Activated T-helper 9 cell treated with anti-CD3 and anti-CD28 coated beads, Interleukin-2, amount 50 U/mL, for 16 hours (primary cell): ENCODE data around the gene MFGE8.
A peak's percentile ranks its signal among the peaks of the same experiment; 100 is the strongest.
"Not testable (repeated sequence)": the region's sequence is repeated elsewhere in the genome, so short reads cannot be mapped to it uniquely, and the experiment has no call there.

Experiments used
- DNase-seq: peaks from one replicate; pipeline ENCODE4 v3.0.0-alpha.2; 2020; ENCODE audit warnings: low read depth

MFGE8 gene

GRCh38 chr15:88913017-88913849 is at the start of gene MFGE8:
Gene MFGE8, minus strand, starts transcription at chr15:88913379. Its CDS starts 60 bp downstream, at chr15:88913319.
- peak; percentile 49 for DNase-seq

GRCh38 chr15:88959445-88959844 is 46.3 kb upstream of the MFGE8 start:
- DNase-seq: no peak

DNA sequence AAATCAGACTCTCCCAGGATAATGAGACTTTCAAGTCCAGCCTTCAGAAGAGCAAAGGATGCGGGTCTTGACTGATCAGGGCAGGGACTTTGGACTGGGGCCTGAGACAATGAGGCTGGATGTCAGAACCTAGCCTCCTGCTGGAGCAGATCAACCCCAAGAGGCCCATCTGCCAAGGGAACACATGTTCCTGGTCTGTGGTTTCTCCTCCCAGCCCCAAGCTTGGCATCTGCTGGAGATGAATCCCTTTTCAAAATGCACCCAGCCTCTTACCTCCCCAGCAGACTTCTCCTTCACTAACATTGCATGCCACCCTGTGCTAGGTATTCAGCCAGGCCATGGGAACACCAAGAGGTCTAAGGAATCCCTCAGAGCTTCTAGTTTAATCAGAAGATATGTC is 43.7 kb upstream of the MFGE8 start:
- no peak for DNase-seq

- no peak for DNase-seq
Observed at GRCh38 chr15:88956263-88956662, 43.1 kb upstream of the MFGE8 start.

DNA sequence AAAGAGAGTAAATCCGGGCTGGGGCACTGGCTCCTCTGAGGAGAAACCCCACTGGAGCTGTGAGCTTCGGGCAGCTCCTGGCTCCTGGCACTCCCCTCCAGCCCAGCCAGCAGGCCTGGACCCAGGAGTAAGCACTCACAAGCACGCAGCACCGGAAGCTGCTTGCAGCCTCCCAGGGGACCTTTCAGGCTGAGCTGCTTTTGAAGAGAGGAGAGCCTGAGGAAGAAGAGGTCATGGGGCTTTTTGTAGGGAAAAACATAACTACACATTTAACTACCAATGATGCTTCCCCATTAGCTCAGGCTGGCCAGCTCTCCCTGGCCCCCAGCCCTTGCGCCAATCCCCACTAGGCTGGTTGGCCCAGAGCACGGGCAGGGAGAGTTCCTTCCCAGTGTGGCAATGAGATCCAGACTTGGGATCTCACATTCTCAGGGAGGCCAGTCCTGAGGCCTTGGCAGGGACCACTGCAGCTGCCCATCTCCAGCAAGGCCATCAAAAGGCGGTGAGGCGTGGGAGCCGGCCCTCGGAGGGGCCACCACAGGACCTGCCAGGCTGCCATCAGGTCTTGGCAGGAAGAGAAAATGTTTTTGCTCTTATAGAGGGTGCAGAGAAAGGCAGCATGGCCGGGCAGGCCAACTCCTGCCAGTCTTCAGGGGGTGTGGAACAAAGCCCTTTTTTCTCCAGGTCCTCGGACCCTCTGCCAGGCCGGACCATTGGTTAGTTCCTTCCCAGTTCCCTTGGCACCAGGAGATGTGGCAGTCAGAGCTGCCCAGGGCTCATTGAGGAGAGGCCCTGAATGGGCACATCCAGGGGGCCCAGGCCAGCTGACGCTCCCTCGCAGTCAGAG is 41.5 kb upstream of the MFGE8 start:
- no peak for DNase-seq

- no peak for DNase-seq
Observed at GRCh38 chr15:88950600-88951160, 37.5 kb upstream of the MFGE8 start.

DNA sequence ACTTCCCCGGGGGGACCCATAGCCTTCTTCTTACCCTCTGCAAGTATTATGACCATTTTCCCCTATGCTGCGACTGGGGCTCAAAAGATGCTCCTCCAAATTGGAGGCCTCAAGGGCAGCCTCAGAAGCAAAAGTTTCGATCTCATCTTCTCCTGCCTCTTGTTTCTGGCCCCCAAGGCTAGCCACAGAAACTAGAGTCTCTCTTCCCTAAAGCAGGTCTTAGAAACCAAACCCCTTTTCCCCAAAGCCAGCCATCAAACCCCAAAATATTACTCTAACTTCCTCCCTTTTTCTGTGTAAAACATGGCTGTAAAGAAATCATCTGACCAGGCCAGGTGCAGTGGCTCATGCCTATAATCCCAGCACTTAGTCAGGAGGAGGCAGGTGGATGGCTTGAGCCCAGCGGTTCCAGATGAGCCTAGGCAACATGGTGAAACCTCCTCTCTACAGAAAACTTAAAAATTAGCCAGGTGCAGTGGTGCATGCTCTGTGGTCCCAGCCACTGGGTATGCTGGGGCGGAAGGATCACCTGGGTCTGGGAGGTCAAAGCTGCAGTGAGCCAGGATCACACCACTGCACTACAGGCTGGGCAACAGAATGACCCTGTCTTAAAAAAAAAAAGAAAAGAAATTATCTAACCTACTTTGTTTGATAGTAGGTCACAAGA is 36.7 kb upstream of the MFGE8 start:
- DNase-seq: no peak

DNA sequence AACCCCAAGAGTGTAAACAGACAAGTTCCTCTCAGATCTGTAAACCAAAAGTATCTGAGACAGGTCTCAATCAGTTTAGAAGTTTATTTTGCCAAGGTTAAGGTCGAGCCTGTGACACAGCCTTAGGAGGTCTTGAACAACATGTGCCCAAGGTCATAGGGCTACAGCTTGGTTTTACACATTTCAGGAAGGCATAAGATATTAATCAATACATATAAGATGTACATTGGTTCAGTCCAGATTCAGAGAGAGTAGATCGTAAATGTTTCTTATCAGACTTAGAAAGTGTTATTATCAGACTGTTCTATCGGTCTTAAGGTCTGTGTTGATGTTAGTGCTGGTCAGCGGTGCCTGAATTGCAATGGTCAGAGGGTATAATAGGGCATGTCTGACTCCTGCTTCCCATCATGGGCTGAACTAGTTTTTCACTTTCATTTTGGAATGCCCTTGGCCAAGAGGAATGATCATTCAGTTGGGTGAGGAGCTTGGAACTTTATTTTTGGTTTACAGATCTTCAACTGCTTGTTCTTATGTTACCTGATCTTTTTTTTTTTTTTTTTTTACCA is 27.0 kb upstream of the MFGE8 start:
- no peak for DNase-seq

GRCh38 chr15:88939486-88939806 is 26.3 kb upstream of the MFGE8 start:
- no peak for DNase-seq

- DNase-seq: no peak
Observed at GRCh38 chr15:88938802-88939485, 25.8 kb upstream of the MFGE8 start.

DNA sequence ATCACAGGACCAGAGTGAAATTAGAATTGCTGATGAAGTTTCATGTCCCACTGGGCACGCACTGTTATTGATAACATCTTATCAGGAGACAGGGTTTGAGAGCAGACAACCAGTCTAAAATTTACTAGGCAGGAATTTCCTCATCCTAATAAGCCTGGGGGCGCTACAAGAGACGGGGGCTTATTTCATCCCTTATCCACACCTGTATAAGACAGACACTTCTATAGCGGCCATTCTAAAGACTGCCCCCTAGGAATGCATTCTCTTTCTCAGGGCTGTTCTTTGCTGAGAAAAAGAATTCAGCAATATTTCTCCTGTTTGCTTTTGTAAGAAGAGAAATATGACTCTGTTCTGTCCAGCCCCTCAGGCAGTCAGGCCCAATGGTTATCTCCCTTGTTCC is 21.3 kb upstream of the MFGE8 start:
- not testable (repeated sequence) for DNase-seq

- no peak for DNase-seq
Observed at GRCh38 chr15:88932875-88933330, 19.7 kb upstream of the MFGE8 start.

- DNase-seq: no peak
Observed at GRCh38 chr15:88932271-88932874, 19.2 kb upstream of the MFGE8 start.

GRCh38 chr15:88930579-88930978 is 17.4 kb upstream of the MFGE8 start:
- no peak for DNase-seq

DNA sequence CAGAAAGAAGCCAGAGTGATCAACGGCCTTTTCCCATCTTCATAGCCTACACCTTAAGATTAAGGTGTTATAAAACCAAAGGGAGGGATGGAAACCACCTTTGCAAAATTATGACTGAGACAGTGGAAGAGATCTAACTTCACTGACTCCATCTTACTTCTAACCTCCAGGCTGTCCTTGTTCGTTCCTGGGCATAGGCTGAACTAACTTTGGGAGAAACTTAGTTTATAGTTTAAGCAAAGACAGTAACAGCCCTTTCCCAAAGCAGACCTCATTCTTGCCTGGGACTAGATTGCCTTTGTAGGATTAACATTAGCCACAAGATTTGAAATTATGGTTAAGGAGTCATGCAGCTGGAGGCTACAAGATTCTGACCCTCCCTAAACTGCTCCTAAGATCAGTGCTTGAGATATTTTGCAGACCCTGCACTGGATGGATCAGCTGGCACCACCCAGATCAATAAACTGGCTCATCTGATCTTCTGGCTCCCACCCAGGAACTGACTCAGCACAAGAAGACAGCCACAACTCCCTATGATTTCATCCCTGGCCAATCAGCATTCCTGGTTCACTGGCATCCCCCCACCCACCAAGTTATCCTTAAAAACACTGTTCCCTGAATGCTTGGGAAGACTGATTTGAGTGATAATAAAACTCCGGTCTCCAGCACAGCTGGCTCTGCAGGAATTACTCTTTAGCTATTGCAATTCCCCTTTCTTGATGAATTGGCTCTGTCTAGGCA is 16.3 kb upstream of the MFGE8 start:
- not testable (repeated sequence) for DNase-seq

- DNase-seq: not testable (repeated sequence)
Observed at GRCh38 chr15:88928192-88928591, 15.0 kb upstream of the MFGE8 start.

DNA sequence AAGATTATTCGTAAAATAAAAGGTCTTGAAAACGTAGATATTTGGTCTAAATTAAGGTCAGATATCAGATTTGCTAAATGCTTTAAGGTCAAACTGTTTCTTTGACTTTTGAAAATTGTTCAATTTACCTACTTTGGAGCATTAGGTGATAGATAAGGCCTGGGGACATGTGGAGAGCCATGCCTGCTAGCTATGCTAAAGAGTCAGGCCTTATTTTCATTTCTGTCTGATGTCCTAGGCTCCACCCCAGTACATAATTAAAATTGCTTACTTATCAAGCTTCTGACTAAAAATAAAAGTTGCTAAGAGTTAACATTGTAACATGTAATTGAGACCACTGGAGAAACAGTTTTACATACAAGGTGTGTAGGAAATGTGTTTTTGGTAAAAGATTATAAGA is 12.5 kb upstream of the MFGE8 start:
- DNase-seq: not testable (repeated sequence)

GRCh38 chr15:88920892-88921435 is 7.8 kb upstream of the MFGE8 start:
- peak; percentile 28 for DNase-seq

DNA sequence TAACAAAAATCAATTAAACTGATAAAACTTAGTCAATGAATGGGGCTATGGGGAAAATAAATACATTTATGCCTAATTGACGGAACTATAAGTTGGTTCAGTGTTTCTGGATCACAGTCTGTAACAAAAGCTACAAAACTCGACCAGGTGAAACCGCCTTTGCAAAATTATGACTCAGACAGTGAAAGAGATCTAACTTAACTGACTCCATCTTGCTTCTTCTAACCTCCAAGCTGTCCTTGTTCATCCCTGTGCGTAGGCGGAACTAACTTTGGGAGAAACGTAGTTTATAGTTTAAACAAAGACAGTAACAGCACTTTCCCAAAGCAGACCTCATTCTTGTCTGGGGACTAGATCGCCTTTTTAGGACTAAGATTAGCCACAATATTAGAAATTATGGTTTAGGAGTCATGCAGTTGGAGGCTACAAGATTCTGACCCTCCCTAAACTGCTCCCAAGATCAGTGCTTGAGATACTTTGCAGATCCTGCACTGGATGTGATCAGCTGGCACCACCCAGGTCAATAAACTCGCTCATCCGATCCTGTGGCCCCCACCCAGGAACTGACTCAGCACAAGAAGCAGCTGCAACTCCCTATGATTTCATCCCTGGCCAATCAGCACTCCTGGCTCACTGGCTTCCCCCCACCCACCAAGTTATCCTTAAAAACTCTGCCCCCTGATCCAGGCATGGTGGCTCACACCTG is 7.2 kb upstream of the MFGE8 start:
- DNase-seq: no peak
